H1 (cell line): ENCODE measurements around the gene FH. TPM values are rescaled to one million over a fixed set of nuclear protein-coding genes. Genes with fewer than 3 reads are reported as not detected.

Experiments used
- CTCF ChIA-PET: fragments of 300-600 bp; sonication (Branson Sonifier 250); formaldehyde crosslinking; loops from one replicate; lab custom pipeline; 2021; ENCODE audit not compliant: partially characterized antibody; lab: Charles Lee
- POLR2A ChIA-PET: fragments of 300-600 bp; sonication (Branson Sonifier 250); formaldehyde crosslinking; loops from one replicate; lab custom pipeline; 2021; ENCODE audit warnings: inconsistent platforms; ENCODE audit not compliant: partially characterized antibody; lab: Charles Lee
- DNase-seq, 2 experiments: peaks; one replicate each; pipeline versions ENCODE4 v3.0.0 to v3.0.0-alpha.2; 2010 to 2022; ENCODE audit warnings: low spot score in 2 of 2, low read depth in 1 of 2, mixed read lengths in 1 of 2
- FAIRE-seq: peaks from 2 replicates; lab custom pipeline; 2011; peaks lifted over from hg19 to GRCh38; lab: Jason Lieb, UNC
- H2AFZ ChIP-seq: 2 replicates; pipeline ENCODE4 v1.8.1; 2012; ENCODE audit warnings: low read length, inconsistent platforms
- H2AK5ac ChIP-seq: 2 replicates; pipeline ENCODE4 v1.6.1; 2013; ENCODE audit warnings: low read depth, low read length
- H2BK120ac ChIP-seq: replicated peaks from 2 replicates; pipeline ENCODE3; 2013; ENCODE audit warnings: low read depth, low read length, inconsistent platforms
- H2BK12ac ChIP-seq: 2 replicates; pipeline ENCODE4 v1.6.1; 2013; ENCODE audit warnings: low read depth, low read length
- H2BK15ac ChIP-seq: 2 replicates; pipeline ENCODE4 v1.6.1; 2013; ENCODE audit warnings: low read length
- H2BK20ac ChIP-seq: 2 replicates; pipeline ENCODE4 v1.6.1; 2013; ENCODE audit warnings: low read length
- H2BK5ac ChIP-seq: 2 replicates; pipeline ENCODE4 v1.6.1; 2013; ENCODE audit warnings: low read depth, low read length
- H3K14ac ChIP-seq: 2 replicates; pipeline ENCODE4 v1.6.1; 2013; ENCODE audit warnings: inconsistent platforms; ENCODE audit not compliant: insufficient read length
- H3K18ac ChIP-seq: 2 replicates; pipeline ENCODE4 v1.6.1; 2013; ENCODE audit warnings: low read length; ENCODE audit errors: extremely low read depth
- H3K23ac ChIP-seq: 2 replicates; pipeline ENCODE4 v1.6.1; 2013; ENCODE audit warnings: inconsistent platforms; ENCODE audit not compliant: insufficient read length
- H3K23me2 ChIP-seq: 2 replicates; pipeline ENCODE4 v1.6.1; 2013; ENCODE audit warnings: low read depth, low read length
- H3K27ac ChIP-seq: 2 replicates; pipeline ENCODE4 v1.6.1; 2011; ENCODE audit warnings: low read depth, low read length, inconsistent platforms
- H3K27me3 ChIP-seq, 4 experiments: replicated peaks in 1 of 4; 1 replicate in 1 of 4; 2 replicates in 3 of 4; pipeline versions ENCODE4 v1.6.1 to v1.8.1; 2011 to 2013; ENCODE audit warnings: low read length in 3 of 4, mild to moderate bottlenecking in 3 of 4, inconsistent platforms in 2 of 4, mixed read lengths in 2 of 4, moderate library complexity in 1 of 4; ENCODE audit not compliant: control insufficient read depth in 3 of 4, insufficient read depth in 3 of 4; ENCODE audit errors: extremely low read depth in 1 of 4
- H3K36me3 ChIP-seq, 4 experiments: 2 replicates each; pipeline versions ENCODE4 v1.6.1 to v1.8.1; 2011 to 2013; ENCODE audit warnings: mild to moderate bottlenecking in 4 of 4, low read length in 3 of 4, moderate library complexity in 2 of 4, control low read depth in 1 of 4, inconsistent platforms in 1 of 4; ENCODE audit not compliant: insufficient read depth in 4 of 4, control insufficient read depth in 2 of 4
- H3K4ac ChIP-seq: replicated peaks from 2 replicates; pipeline ENCODE3; 2013; ENCODE audit warnings: low read length, low read depth, mixed read lengths, inconsistent platforms; ENCODE audit not compliant: insufficient read length
- H3K4me1 ChIP-seq, 4 experiments: replicated peaks in 1 of 4; 1 replicate in 1 of 4; 2 replicates in 3 of 4; pipeline versions ENCODE4 v1.6.1 to v1.8.1; 2011 to 2013; ENCODE audit warnings: low read length in 3 of 4, inconsistent platforms in 2 of 4, mixed read lengths in 1 of 4; ENCODE audit not compliant: insufficient read depth in 4 of 4, control insufficient read depth in 3 of 4
- H3K4me2 ChIP-seq, 2 experiments: 2 replicates each; pipeline versions ENCODE4 v1.6.1 to v1.8.1; 2011 to 2013; ENCODE audit warnings: low read depth in 2 of 2, low read length in 2 of 2, control low read depth in 1 of 2, inconsistent platforms in 1 of 2, mild to moderate bottlenecking in 1 of 2; ENCODE audit not compliant: insufficient read depth in 1 of 2
- H3K4me3 ChIP-seq, 4 experiments: fragments of 200-600, 300-600 bp in 1 of 4; sonication (generic), shearing (Covaris generic), sonication (Bioruptor Twin) in 1 of 4; 2 replicates each; pipeline versions ENCODE4 v1.5.1 to v1.8.1; 2011 to 2016; ENCODE audit warnings: low read length in 4 of 4, low read depth in 3 of 4, control low read depth in 2 of 4, inconsistent platforms in 2 of 4, mild to moderate bottlenecking in 2 of 4, mixed read lengths in 1 of 4, moderate library complexity in 1 of 4; ENCODE audit not compliant: insufficient read depth in 2 of 4; ENCODE audit errors: extremely low read depth in 1 of 4
- H3K56ac ChIP-seq: replicated peaks from 2 replicates; pipeline ENCODE3; 2013; ENCODE audit warnings: low read depth, mild to moderate bottlenecking, mixed read lengths, low read length, inconsistent platforms; ENCODE audit not compliant: insufficient read length
- H3K79me1 ChIP-seq: 2 replicates; pipeline ENCODE4 v1.6.1; 2013; ENCODE audit warnings: low read depth, low read length, control low read depth
- H3K79me2 ChIP-seq, 2 experiments: 2 replicates each; pipeline versions ENCODE4 v1.6.1 to v1.8.1; 2012 to 2013; ENCODE audit warnings: low read length in 2 of 2, mild to moderate bottlenecking in 2 of 2, inconsistent platforms in 1 of 2; ENCODE audit not compliant: insufficient read depth in 2 of 2, control insufficient read depth in 1 of 2
- H3K9ac ChIP-seq, 4 experiments: replicated peaks in 1 of 4; 1 replicate in 1 of 4; 2 replicates in 3 of 4; pipeline versions ENCODE4 v1.6.1 to v1.8.1; 2011 to 2013; ENCODE audit warnings: low read depth in 3 of 4, low read length in 3 of 4, control low read depth in 2 of 4, mild to moderate bottlenecking in 2 of 4, moderate library complexity in 2 of 4, inconsistent platforms in 1 of 4; ENCODE audit errors: extremely low read depth in 1 of 4
- H3K9me3 ChIP-seq, 2 experiments: 2 replicates each; pipeline versions ENCODE4 v1.6.1 to v1.8.1; 2012 to 2013; ENCODE audit warnings: mild to moderate bottlenecking in 2 of 2, moderate library complexity in 2 of 2, control low read depth in 1 of 2, inconsistent platforms in 1 of 2, low read depth in 1 of 2, low read length in 1 of 2, mixed read lengths in 1 of 2; ENCODE audit not compliant: insufficient read depth in 2 of 2
- H4K20me1 ChIP-seq, 2 experiments: replicated peaks in 1 of 2; 2 replicates each; pipeline versions ENCODE3 to v1.8.1; 2011 to 2013; ENCODE audit warnings: inconsistent platforms in 2 of 2, low read length in 2 of 2, mild to moderate bottlenecking in 1 of 2; ENCODE audit not compliant: insufficient read depth in 2 of 2, control insufficient read depth in 1 of 2
- H4K5ac ChIP-seq: 2 replicates; pipeline ENCODE4 v1.6.1; 2013; ENCODE audit warnings: low read length, low read depth, mixed read lengths, inconsistent platforms; ENCODE audit not compliant: insufficient read length
- H4K8ac ChIP-seq: 2 replicates; pipeline ENCODE4 v1.8.0; 2013; ENCODE audit warnings: mild to moderate bottlenecking, moderate library complexity, low read length, inconsistent platforms; ENCODE audit not compliant: insufficient read depth; ENCODE audit errors: extremely low read depth
- H4K91ac ChIP-seq: replicated peaks from 2 replicates; pipeline ENCODE3; 2013; ENCODE audit warnings: low read length, mixed read lengths, inconsistent platforms; ENCODE audit not compliant: insufficient read length
- CHD1 ChIP-seq: IDR thresholded peaks from 2 replicates; pipeline ENCODE4 v1.6.1; 2012; ENCODE audit warnings: low read depth, low read length, improper control_type of control experiment
- EGR1 ChIP-seq: IDR thresholded peaks from 2 replicates; pipeline ENCODE4 v1.6.1; 2011; ENCODE audit warnings: low read depth, low read length, borderline replicate concordance
- EP300 ChIP-seq, 2 experiments: IDR thresholded peaks; 1 replicate in 1 of 2; 2 replicates in 1 of 2; pipeline ENCODE4 v1.6.1; 2011 to 2012; ENCODE audit warnings: low read depth in 2 of 2, low read length in 2 of 2, mild to moderate bottlenecking in 2 of 2, borderline replicate concordance in 1 of 2, inconsistent platforms in 1 of 2, moderate library complexity in 1 of 2
- HDAC6 ChIP-seq: IDR thresholded peaks from one replicate; pipeline ENCODE4 v1.7.1; 2012; ENCODE audit warnings: low read depth, mild to moderate bottlenecking, inconsistent platforms, low read length, moderate library complexity
- JUN ChIP-seq: IDR thresholded peaks from 2 replicates; pipeline ENCODE4 v1.6.1; 2011; ENCODE audit warnings: low read depth, mild to moderate bottlenecking, improper control_type of control experiment, low read length
- POLR2AphosphoS5 ChIP-seq: IDR thresholded peaks from 2 replicates; pipeline ENCODE4 v1.6.1; 2011; ENCODE audit warnings: low read depth, low read length
- RFX5 ChIP-seq: IDR thresholded peaks from 2 replicates; pipeline ENCODE4 v1.6.1; 2011; ENCODE audit warnings: low read depth, low read length, improper control_type of control experiment, borderline replicate concordance
- SIRT6 ChIP-seq: IDR thresholded peaks from one replicate; pipeline ENCODE4 v1.7.1; 2012; ENCODE audit warnings: low read length, inconsistent platforms
- SP2 ChIP-seq: IDR thresholded peaks from 2 replicates; pipeline ENCODE4 v1.6.1; 2012; ENCODE audit warnings: mild to moderate bottlenecking, low read length, inconsistent platforms
- SUZ12 ChIP-seq: fragments of 200-600 bp; sonication (generic); IDR thresholded peaks from 2 replicates; pipeline ENCODE4 v1.6.1; 2012; ENCODE audit warnings: mild to moderate bottlenecking, inconsistent platforms, low read length, moderate library complexity, mixed read lengths
- TAF1 ChIP-seq: IDR thresholded peaks from 2 replicates; pipeline ENCODE4 v1.6.1; 2011; ENCODE audit warnings: mild to moderate bottlenecking, low read depth, low read length
- WGBS, 2 experiments: shearing (Covaris generic) in 1 of 2; methylation state at CpG; one replicate each; pipeline versions ENCODE4 v1.1.6 to v1.1.7; 2013 to 2015; ENCODE audit warnings: low lambda C conversion rate in 2 of 2, mixed read lengths in 2 of 2, inconsistent platforms in 1 of 2, low coverage in 1 of 2, missing lambda C conversion rate in 1 of 2; ENCODE audit not compliant: insufficient replicate concordance in 2 of 2, insufficient coverage in 1 of 2, insufficient read length in 1 of 2; ENCODE audit errors: extremely low coverage in 1 of 2, missing lambda C conversion rate in 1 of 2; 5-methylcytosine and 5-hydroxymethylcytosine counted together
- polyA plus RNA-seq, 7 experiments: library from polyadenylated mRNA; depleted of rRNA in 3 of 7; stranded (reverse) in 5 of 7; unstranded in 2 of 7; fragments of >200 nt in 5 of 7; fragments of 200-250 nt in 2 of 7; gene quantifications; 1 replicate in 5 of 7; 2 replicates in 1 of 7; 4 replicates in 1 of 7; pipeline versions ENCODE4 v1.2.1 to v1.2.3, GENCODE V29; 2011 to 2013; ENCODE audit warnings: missing spikeins in 2 of 7, mixed read lengths in 2 of 7
- total RNA-seq: library from RNA; stranded (reverse); fragmentation: NEBNext Ultra II Directional; extraction: Animal tissue kit (Norgen Biotek cat#: 25700); gene quantifications from 2 replicates; pipeline ENCODE4 v1.2.1, GENCODE V29; 2021
- TF ChIP-seq, protein P1 (sequence below): IDR thresholded peaks from 2 replicates; pipeline ENCODE4 v1.6.1; 2011; ENCODE audit warnings: low read depth, mild to moderate bottlenecking, low read length; ENCODE audit not compliant: insufficient read depth
- TF ChIP-seq, protein P2 (sequence below): IDR thresholded peaks from 2 replicates; pipeline ENCODE4 v1.6.1; 2011; ENCODE audit warnings: low read length, improper control_type of control experiment

FH gene
- total and polyA plus RNA-seq, 2 of the 8 experiments (the other 6 are each of a cell fraction or from before 2014, with no cell fraction given): 45.0 to 81.9 TPM

DNA sequence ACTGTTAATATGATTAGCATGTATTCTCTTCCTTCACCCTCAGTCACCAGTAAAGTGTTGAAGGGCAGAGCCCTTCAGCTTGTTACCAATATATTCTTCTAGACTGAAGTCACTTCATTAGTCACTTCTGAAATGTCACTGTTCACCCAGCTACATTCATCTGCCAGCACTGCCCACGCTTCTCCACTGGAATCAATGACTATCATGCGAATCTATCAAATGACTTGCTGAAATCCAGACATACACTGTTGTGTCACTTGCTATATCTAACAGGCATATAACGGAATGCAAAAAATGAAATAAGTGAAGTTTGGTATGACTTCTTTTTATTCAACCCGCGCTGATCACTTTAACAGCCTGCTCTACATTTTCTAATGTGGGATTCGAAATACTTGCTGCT lies 16.1 kb downstream of the FH start:
- Histone ChIP-seq H2BK5ac (no peak overlapping the region), H3K14ac (no peak overlapping the region), H3K18ac (no peak overlapping the region), H2AFZ (no peak overlapping the region), H2BK15ac (no peak overlapping the region), H3K36me3 (peaks cover 10 to 69% (median 36%) of the 10 kb centered on the region in 4 experiments), H4K91ac (no peak overlapping the region), H3K79me2 (no peaks in the 10 kb centered on the region), H4K20me1 (peaks cover 0 to 2% of the 10 kb centered on the region in 2 experiments), H3K79me1 (no peaks in the 10 kb centered on the region), H3K4me3 (no peak overlapping the region), H3K4ac (no peak overlapping the region), H3K27ac (no peak overlapping the region), H3K56ac (no peak overlapping the region), H3K9me3 (no peaks in the 10 kb centered on the region), H3K23me2 (no peaks in the 10 kb centered on the region), H4K5ac (no peak overlapping the region), H2BK120ac (no peak overlapping the region), H3K4me2 (no peak overlapping the region), H3K9ac (no peak overlapping the region), H2BK12ac (no peak overlapping the region), H3K4me1 (no peaks in the 10 kb centered on the region), H2AK5ac (no peak overlapping the region), H2BK20ac (no peak overlapping the region), H3K27me3 (no peaks in the 10 kb centered on the region), H3K23ac (no peak overlapping the region), H4K8ac (no peak overlapping the region)
- no peak for DNase-seq
- CTCF ChIA-PET: interaction anchor here (0.5 to 1.9 kb wide), 7 partner anchors 9 to 615 kb away, joined by 3 to 8 read pairs (median 4); no protein-coding TSS in a partner anchor
- POLR2A ChIA-PET: no interaction called here
- FAIRE-seq: no peak
- WGBS, 2 experiments: 94% methylated on average over 6 of the region's 6 CpGs; no CpG with 5 or more reads in 1 of the 2 experiments
- TF ChIP-seq CHD1 (no peak), SUZ12 (no peak), EP300 (IDR thresholded peaks at IDR 0.05; ENCODE audit: borderline replicate concordance in 1 of 2, low read depth in 2 of 2, low read length in 2 of 2) (no peak), RFX5 (no peak), SP2 (no peak), HDAC6 (no peak), TAF1 (no peak), EGR1 (no peak), POLR2AphosphoS5 (no peak), SIRT6 (no peak), JUN (no peak)
- TF ChIP-seq, protein P1, sequence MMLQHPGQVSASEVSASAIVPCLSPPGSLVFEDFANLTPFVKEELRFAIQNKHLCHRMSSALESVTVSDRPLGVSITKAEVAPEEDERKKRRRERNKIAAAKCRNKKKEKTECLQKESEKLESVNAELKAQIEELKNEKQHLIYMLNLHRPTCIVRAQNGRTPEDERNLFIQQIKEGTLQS: no peak
- TF ChIP-seq, protein P2, sequence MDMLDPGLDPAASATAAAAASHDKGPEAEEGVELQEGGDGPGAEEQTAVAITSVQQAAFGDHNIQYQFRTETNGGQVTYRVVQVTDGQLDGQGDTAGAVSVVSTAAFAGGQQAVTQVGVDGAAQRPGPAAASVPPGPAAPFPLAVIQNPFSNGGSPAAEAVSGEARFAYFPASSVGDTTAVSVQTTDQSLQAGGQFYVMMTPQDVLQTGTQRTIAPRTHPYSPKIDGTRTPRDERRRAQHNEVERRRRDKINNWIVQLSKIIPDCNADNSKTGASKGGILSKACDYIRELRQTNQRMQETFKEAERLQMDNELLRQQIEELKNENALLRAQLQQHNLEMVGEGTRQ: no peak
